Measurements from ENCODE around the gene MYOG.

DNA sequence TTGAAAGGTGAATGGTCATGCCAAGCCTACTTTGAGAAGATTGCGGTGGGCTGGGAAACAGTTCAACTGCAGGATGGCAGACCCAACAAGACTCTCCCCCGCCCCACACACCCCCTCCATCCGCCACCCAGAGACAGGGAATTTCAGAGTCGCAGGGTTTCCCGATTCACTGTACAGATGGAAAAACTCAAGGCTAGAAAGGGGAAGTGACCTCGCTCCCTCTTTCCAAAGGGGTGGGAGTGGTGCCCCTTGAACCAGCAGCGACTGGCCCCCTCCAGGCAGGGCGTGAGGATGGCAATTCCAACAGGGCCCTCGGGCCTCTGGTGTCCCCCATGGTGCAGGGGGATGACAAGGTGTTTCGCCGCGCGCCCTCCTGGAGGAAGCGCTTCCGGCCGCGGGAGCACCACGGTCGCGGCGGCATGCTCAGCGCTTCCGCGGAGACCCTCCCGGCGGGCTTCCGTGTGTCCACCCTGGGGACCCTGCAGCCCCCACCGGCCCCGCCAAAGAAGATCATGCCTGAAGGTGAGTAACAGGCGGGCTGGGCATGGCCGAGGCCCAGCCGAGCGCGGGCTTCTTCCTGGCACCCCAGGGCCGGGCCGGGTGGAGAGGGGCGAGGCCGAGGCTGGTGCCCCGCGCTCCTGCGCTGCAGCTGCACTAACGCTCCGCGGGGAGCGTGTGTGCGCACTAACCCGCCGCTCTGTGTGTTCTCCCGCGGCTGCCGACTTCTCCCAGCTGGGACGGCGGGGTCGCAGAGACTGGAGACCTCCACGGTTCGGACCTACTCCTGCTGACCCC lies 10.4 kb downstream of the MYOG start:
- TF ChIP-seq GATA2 (IDR thresholded peaks at IDR 0.05; ENCODE audit: low read depth, low read length) (no peak), GATA3 (IDR thresholded peaks at IDR 0.05; ENCODE audit: low read depth, low read length) (no peak)

Data from SH-SY5Y (cell line).